Astrocyte of the hippocampus (primary cell): Measurements from ENCODE around the gene UTS2B.

Experiments used
- DNase-seq: peaks from one replicate; pipeline ENCODE4 v3.0.0; 2011; ENCODE audit warnings: low read depth, low spot score

The UTS2B gene

GRCh38 chr3:191321019-191321767 lies 9.1 kb downstream of the UTS2B start:
- no peak for DNase-seq

- DNase-seq: no peak
These were observed 10.0 kb downstream of the UTS2B start for GRCh38 chr3:191320316-191320715.

- no peak for DNase-seq
These were observed 13.3 kb downstream of the UTS2B start for GRCh38 chr3:191316876-191317603.

GRCh38 chr3:191314109-191314728 lies 16.1 kb downstream of the UTS2B start:
- DNase-seq: no peak

- DNase-seq: no peak
These were observed 17.0 kb downstream of the UTS2B start for GRCh38 chr3:191313296-191313695.

- no peak for DNase-seq
These were observed 23.0 kb downstream of the UTS2B start for GRCh38 chr3:191307341-191307740.

GRCh38 chr3:191306428-191306827 lies 23.9 kb downstream of the UTS2B start:
- DNase-seq: no peak

- DNase-seq: peak; percentile 9
These were observed 26.7 kb downstream of the UTS2B start for GRCh38 chr3:191303596-191303995.

- DNase-seq: no peak
These were observed 27.9 kb downstream of the UTS2B start for GRCh38 chr3:191302451-191302850.

- no peak for DNase-seq
These were observed 28.4 kb downstream of the UTS2B start for GRCh38 chr3:191301782-191302411.

GRCh38 chr3:191301017-191301416 lies 29.3 kb downstream of the UTS2B start:
- no peak for DNase-seq

- no peak for DNase-seq
These were observed 29.9 kb downstream of the UTS2B start for GRCh38 chr3:191300422-191300821.

- DNase-seq: no peak
These were observed 31.5 kb downstream of the UTS2B start for GRCh38 chr3:191298846-191299245.

GRCh38 chr3:191296041-191296541 lies 34.2 kb downstream of the UTS2B start:
- no peak for DNase-seq

- no peak for DNase-seq
These were observed 36.0 kb downstream of the UTS2B start for GRCh38 chr3:191294291-191294690.

- DNase-seq: no peak
These were observed 37.9 kb downstream of the UTS2B start for GRCh38 chr3:191292243-191293015.

- DNase-seq: peak; percentile 18
These were observed 39.9 kb downstream of the UTS2B start for GRCh38 chr3:191290311-191291025.

- DNase-seq: no peak
These were observed 46.9 kb downstream of the UTS2B start for GRCh38 chr3:191283400-191283799.

- DNase-seq: no peak
These were observed 47.8 kb downstream of the UTS2B start for GRCh38 chr3:191282251-191283185.
